AG08395 (cell line): ENCODE results near the gene SH2B2.

Experiments
- DNase-seq: peaks from one replicate; pipeline ENCODE4 v3.0.0; 2012; ENCODE audit warnings: mixed read lengths, low spot score

SH2B2 gene

DNA sequence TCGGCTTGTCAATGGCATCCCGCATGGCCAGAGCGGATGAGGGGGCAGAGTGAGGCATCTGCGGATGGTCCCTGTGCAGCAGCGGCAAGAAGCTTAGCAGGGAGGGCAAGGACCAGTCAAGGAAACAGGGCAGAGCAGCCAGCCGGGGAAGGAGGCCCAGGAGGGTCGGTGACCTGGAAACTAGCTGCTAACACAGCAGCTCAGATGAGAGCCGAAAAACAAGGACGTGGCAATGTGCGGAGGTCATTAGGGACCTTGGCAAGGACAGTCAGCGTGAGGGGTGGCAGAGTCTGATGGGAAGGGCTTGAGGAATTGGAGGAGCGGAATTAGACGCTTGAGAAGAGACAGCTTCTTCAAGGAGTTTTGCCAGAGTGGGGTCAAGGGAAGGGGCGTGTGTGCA is 20.1 kb upstream of the SH2B2 start:
- no peak for DNase-seq

DNA sequence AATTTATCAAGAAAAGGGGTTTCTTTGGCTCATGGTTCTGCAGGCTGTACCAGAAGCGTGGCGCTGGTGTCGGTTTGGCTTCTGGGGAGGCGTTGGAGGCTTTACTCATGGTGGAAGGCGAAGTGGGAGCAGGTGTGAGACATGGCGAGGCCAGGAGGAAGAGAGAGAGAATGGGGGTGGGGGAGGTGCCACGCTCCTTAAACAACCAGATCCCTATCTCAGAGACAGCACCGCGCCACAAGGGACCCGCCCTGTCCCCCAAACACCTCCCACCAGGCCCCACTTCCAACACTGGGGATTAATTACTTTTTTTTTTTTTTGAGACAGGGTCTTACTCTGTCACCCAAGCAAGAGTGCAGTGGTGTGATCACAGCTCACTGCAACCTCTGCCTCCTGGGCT is 18.0 kb upstream of the SH2B2 start:
- DNase-seq, result no peak

DNA sequence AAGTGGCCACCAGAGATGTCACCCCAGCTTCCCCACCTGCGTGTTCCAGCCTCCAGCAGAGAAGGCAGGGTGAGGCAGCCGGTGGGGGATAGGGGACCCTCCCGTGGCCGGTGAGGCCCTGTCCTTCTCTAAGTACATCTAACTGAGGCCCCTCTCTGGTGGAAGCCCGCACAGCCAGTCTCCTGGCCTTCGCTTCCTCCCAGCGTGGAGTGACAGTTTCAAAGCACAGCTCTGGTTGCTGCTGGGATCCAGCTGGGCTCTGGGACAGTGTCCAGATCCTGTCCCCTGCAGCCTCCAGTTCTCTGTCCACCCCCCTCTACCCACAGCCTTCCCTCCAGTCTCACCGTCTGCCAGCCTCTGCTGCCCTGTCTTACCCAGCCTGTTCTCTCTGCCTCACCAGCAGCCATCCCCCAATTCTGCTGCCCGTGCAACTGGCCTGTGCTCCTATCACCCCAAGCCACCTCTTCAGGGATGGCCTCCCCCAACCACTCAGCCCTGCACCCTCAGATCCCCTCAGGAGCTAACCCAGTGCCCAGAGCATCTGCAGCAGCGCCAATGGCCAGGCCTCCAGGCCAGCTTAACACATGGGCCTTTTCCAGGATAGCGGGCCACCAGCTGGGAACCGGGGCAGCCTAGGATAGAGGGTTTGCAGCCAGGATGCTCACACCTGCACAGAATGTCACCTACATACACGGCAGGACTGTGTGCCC is 16.3 kb upstream of the SH2B2 start:
- DNase-seq, result no peak

DNA sequence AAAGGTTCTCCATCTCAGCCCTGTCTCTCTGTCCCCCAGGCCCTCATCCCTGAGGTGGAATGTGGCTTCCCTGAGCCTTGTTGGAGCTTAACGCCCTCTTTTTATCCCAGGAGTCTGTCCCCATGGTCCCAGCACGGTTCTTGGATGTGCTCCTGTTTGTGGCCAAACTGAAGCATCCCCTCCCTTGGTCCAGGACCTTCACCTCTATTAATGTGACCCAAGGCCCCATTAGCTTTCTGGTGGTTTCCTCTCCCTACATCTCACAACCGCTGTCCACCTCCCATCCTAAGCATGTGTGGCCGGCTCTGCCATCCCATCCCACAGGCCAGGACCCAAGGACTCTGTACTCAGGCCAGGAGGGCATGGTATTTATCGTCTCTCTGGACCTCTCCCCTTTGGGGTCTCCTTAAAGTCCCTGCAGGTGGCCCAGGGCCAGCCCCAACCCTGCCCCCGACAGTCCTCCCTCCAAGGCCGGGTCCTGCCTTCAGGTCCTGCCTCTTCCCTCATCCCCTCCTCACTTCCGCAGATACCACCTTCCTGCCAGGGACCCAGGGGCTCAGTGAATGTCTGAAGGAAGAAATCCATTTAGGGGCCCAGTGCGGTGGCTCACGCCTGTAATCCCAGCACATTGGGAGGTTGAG is 15.4 kb upstream of the SH2B2 start:
- no peak for DNase-seq

DNA sequence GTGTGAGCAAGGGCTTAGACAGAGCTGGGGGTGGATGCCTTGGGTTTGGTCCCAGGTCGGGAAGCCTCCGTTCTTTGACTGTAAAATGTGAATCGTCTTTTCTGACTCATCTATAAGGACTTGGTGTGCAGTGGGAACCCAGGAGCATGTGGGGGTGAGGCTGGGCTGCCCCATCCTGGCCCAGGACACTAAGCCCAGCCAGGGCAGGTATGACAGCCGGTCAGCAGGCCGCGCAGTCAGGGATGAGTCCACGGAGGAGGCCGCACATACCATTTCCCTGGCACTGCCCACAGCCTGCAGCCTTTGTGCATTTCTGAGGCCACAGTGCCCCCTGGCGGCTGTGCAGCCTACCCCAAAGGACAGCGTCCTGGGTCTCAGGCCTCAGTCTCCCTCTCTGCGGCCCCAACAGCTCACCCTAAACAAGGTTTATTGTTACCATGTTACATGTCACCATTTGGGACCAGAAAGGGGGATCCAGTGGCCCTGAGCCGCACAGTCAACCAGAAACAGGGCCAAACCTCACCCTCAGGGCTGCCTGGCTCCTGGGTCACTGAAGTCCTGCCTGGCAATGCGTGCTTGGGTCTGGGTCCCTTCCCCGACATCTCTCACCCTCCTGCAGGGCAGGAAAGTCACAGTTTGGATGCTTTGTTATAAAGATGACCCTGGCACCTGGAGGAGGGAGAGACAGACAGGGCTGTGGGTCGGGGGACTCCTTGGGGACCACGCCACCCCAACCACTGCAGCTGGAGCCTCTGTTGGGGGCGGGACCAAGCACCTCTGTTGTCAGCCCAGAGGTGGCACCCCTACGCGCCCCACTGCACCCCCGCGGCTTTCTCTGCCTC is 14.4 kb upstream of the SH2B2 start:
- peak; percentile 94 for DNase-seq

DNA sequence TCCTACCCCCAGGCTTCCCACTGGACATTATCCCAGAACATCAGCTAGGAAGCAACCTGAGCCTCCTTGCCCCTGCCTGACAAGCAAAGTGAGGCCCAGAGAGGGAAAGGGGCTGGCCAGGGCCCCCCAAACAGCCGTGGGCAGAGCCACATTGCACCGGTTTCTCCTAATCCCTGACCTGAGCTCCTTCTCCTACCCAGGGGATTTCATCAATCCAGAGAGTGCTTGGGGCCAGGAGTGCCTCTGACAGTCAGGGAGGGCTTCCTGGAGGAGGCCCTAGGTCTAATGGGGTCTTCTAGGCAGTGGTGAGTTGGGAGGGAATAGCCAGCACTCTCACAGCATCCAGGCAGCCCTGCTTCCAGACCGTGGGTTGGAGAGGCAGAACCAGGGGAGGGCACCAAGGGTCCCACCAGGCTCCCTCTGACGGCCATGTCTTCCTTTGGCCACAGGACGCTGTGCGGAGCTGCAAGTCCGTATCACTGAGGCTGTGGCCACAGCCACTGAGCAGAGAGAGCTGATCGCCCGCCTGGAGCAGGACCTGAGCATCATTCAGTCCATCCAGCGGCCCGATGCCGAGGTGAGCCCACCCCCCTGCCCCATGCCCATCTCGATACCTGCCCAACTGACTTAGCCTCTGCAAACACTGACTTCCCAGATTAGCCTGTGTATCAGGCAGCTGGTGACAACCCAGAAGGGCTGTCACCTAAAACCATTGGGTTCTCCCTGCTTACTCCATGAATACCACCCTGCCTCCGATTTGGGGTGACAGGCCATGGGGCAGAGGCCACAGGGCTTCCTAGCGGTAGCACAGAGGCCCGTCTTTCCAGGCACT is 13.5 kb upstream of the SH2B2 start:
- DNase-seq, result no peak

DNA sequence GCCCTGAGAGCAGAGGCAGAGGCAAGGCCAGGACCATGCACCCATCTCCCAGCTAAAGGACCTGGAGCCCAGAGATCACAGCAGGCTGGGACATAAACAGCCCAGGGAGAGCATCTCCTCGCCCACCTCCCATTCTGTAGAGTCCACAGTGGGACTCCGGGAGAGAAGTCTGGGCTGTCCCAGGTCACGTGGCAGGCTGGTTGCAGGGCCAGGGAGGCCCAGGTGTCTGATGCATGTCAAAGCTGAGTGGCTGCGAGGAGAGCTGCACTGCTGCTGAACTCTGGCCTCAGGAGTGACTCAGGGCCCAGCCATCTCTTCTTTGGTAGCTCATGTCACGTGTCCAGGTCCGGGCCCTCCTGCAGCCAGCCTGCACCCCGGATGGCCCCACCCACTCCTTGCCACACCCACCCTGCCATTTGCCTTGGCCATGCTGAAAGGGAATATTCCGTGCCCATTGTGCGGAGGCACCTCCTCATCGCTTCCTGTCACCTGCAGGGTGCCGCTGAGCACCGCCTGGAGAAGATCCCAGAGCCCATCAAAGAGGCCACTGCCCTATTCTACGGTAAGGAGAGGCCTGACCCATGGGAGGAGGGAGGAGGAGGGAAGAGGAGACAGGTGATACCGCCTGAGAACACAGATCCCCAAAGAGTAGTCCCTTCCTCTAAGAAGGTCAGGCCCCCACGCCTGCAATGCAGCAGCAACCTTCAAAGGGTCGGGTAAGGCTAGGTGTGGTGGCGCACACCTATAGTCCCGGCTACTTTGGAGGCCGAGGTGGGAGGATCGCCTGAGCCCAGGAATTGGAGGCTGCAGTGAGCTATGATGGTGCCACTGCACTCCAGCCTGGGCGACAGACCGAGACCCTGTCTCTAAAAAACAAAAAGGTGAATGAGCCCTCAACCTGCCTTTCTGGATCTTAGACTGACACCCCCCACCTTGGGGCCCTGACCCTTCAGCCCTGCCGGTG is 12.6 kb upstream of the SH2B2 start:
- DNase-seq, result peak; percentile 52

DNA sequence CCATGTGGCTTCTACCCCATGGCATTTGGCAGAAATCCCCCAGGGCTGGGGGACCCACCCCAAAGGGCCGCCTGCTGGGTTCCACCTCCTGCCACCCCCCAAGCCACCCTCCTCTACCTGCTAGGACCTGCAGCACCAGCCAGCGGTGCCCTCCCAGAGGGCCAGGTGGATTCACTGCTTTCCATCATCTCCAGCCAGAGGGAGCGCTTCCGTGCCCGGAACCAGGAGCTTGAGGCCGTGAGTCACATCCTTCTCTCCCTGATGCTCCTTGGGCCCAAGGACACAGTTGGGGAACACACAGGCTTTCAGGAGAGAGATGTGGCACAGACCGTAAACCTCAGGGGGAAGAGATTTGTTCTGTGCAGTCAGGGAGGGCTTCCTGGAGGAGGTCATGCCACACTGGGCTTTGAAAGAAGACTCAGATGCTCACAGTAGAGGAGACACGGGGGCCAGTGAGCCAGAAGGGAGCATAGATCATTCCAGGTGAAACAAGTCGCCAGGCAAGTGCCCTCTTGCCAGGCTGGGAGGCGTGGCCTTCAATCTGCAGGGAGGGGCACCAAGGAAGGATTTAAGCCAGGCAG is 11.5 kb upstream of the SH2B2 start:
- DNase-seq, result no peak

DNA sequence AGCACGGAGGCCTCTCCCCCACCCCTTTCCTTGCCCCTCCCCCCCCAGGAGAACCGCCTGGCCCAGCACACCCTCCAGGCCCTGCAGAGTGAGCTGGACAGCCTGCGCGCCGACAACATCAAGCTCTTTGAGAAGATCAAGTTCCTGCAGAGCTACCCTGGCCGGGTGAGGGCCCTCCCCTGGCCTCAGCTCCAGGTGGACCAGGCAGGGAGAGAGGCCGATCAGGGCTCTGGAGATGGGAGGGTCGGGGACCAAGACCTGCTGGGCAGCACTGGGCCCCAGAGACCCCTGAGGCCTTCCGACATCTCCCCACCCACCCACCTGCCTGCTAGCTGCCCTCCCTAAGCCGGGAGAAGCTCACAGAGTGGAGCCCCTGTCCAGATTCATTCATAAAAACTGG is 8.8 kb upstream of the SH2B2 start:
- DNase-seq, result no peak

DNA sequence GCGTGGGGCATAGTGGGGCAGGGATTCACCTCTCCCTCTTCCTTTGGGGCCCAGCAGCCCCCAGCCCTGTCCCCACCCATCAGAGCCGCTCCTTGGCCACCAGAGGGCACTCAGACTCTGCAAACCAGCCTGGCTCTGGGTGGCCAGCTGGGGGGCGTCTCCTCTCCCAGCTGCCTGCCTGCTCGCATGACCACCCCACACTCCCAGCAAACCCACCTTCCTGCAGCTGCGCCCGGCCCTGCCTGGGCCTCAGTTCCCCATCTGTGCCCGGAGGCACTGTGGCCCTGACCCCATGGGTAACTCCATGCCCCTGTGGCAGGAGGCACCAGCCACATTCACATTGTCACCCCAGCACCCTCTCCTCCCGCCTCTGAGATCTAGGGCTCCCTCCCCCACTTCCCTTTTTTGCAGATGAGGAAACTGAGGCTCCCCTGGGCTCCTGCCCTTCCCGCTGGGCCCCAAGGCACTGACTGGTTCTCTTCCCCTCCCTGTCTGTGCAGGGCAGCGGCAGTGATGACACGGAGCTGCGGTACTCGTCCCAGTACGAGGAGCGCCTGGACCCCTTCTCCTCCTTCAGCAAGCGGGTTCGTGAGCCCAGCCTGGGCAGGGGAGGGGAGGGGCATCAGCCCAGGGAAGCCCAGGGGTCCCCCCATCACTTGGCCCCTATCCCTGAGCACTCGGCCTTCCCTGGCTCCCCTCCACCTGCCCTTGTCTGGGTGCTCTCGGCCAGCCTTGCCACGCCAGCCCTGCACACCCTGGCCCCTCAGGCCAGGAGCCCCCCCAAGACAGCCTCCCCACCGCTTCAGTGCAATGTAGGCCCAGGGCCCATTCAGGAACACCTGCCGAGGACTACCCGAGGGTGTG is 6.9 kb upstream of the SH2B2 start:
- DNase-seq, result peak; percentile 74

DNA sequence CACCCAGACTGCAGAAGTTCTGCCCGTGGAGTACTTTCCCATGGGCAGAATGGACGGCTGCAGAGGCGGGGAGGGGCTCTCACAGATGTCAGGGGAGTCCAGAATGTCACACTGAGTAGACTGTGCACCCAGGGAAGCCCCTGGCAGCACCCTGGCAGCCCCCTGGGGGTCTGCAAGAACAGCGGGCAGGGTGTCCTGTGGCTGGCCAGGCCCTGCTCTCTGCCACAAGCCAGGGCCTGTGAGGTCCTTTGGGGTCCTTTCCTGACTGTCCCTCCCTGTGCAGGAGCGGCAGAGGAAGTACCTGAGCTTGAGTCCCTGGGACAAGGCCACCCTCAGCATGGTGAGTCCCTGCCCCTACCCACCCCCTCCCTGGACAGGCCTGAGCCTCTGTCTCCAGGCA is 6.1 kb upstream of the SH2B2 start:
- DNase-seq, result no peak

DNA sequence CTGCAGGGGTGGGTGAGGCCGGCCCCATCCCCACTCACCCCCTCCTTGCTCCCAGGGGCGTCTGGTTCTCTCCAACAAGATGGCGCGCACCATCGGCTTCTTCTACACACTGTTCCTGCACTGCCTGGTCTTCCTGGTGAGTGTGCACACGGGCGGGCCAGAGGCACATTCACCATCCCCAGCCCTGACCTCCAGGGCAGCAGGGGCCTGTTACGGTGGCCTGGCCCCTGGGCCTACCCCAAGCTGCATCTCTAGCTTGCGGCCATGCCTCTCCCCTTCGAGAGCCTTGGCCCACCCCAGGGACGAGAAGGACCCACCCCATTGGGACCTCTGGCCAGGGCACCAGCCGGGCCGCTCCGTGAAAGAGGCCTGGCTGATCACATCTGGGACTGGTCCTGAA is 4.9 kb upstream of the SH2B2 start:
- DNase-seq, result no peak

DNA sequence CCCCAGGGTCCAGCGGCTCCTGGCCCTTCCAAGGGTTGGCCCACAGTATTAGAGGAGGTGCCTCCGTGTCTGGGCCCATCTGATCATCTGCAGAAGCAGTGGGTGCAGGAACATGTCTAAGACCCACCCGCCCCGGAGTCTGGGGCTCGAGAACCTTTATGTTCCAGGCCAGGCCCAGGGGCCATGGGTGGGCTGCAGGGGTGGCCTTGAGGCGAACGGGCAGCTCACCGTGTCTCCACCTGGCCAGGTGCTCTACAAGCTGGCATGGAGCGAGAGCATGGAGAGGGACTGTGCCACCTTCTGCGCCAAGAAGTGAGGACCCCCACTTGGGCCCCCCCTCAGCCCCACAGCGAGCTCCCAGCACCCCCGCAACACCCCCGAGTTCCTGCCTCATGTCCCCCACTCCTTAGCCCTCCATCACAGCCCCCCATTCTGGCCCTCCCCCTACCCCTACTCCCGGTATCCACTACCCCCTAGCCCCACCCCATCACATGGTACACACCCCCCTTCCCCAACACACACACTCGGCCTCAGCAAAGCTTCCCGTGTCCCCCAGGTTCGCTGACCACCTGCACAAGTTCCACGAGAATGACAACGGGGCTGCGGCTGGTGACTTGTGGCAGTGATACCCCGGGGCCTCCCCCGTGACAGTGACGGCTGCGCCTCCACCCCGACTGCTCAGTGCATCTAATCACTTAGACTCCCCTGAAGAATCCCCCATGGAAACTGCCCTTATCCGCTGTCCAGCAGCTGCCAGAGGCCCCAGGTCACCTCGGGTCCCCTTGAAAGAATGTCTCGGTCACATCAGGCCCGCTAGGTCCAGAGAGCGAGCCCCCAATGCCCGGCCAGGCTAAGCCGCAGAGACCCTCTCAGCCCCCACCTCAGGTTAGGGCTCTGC is 4.0 kb upstream of the SH2B2 start:
- DNase-seq, result no peak

DNA sequence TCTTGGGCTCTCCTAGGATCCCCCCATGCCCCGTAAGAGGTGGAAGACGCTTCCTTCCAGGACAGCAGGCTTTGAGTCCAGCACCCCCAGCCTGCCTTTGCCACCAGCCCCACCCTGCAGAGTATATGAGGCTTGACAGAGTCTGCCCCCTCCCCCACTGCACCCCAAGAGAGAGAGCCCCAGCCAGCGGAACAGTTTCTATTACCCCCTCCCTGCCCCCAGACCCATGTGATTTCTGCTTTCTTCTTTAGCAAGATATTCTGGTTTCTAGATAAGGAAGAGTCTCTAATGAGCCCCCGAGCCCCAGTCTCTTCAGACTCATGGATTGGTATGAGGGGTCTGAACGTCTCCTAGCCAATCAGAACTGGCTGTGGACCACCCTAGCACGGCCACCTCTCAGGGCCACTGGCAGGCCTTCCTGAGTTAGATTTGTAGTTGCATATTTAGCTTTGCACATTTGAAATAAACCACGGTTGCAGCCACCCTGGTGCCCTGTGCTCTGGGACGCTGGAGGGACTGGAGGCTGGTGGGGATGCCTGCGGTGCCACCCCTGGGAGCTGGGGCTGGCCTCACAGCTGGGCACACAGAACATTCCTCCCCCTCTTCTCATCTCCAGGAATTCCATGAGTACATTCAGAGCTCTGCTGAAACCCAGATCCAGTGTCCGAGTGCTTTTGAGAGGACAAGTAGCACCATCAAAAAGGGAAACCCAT is 3.0 kb upstream of the SH2B2 start:
- no peak for DNase-seq

DNA sequence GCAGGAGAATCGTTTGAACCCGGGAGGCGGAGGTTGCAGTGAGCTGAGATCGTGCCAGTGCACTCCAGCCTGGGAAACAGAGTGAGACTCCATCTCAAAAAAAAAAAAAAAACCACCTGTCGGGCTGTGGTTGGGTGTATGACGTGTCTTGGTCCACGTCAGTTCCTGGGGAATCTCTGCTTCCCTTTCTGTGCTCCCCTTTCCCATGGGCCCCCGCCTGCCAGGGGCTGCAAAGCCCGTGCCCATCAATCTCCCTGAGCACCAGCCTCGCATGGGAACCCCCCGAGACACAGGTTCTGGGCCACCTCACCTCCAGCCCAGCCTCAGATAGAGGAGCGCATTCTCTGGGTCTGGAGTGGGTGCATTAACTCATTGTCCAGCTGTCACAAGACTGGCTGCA is 2.3 kb upstream of the SH2B2 start:
- DNase-seq, result no peak

DNA sequence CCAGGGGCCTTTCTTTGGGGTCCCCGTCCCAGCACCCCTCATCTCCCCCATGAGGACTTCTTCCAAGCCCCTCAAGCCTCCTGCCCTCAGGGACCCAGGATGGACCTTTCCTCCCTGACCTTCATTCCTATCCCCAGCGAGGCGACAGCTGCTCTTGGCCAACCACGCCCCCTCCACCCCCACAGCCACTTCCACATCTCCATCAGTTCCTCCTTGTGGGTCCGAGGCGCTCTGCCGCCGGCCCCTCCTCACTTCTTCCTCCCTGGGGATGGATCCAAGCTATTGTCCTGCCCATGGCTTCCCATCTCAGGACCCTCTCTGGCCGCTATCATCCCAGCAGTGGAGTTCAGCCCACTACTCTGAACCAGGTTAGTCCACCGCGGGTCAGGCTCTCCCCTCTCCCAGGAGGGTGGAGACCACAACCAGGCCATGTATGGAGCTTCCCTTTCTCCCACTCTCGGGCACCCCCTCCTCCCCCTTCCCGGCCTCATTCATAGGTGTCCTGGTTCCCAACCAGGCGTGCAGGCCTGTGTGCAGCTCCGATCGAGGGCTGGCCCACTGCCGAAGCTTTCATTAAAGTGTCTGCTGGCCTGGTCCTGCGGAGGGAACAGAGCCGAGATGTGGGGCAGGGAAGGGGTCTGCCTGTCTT is 1.7 kb upstream of the SH2B2 start:
- no peak for DNase-seq

DNA sequence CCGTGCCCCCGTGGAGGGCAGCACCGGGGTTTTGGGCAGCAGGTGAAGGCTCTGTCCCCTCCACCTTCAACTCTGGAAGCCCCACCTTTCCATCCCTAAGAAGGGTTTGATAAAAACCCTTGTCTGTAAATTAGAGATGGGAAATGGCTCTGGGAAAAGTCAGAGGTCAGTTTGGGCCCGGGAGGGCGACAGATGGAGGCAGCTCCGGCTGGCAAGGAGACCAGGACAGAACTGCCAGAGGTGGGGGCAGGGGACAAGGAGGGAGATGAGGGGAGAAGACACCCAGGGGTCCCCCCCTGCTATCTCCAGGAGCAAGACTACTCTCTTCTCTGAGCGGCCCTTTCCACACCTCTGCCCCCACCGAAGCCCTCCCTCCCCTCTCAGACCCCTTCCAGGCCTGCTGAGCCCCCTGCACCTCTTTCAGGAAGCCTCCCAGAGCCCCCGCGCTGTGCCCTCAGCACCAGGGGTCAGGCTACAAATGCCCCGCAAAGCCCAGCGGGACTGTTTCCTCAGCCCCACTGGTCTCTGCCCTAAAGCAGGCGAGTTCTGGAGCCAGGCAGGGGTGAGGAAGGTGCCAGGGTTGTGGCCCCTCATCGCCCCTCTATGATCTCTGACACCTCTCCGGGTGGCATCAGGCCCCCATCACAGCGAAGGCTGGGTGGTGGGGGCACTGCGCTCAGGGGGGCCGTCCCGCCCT is 980 bp upstream of the SH2B2 start:
- no peak for DNase-seq
